ENCODE measurements around the gene ATG4D. TPM values are rescaled to one million over a fixed set of nuclear protein-coding genes. Genes with fewer than 3 reads are reported as not detected.
A peak's percentile ranks its signal among the peaks of the same experiment; 100 is the strongest.
"Not testable (repeated sequence)": the region's sequence is repeated elsewhere in the genome, so short reads cannot be mapped to it uniquely, and the experiment has no call there.

The ATG4D gene
- polyA plus RNA-seq, 3 donors = 12.0 to 23.0 (median 21.5) TPM

GRCh38 chr19:10566658-10567410 lies 23.1 kb downstream of the ATG4D start:
- H3K27ac ChIP-seq (ENCODE audit: low read depth, low read length) = peak overlapping the region; percentile 66
- WGBS, 3 donors = 50 to 64% (median 53%) methylated on average over 19 of the region's 19 CpGs

- H3K27ac ChIP-seq (ENCODE audit: low read depth, low read length) = peak overlapping the region; percentile 20
- WGBS, 3 donors = 23 to 49% (median 31%) methylated on average over 5 of the region's 5 CpGs
Observed at GRCh38 chr19:10567656-10568055, 24.0 kb downstream of the ATG4D start.

GRCh38 chr19:10568062-10568825 lies 24.5 kb downstream of the ATG4D start:
- H3K27ac ChIP-seq (ENCODE audit: low read depth, low read length) = peak overlapping the region; percentile 28
- 1 to 2% (median 2%) methylated on average over 43 to 51 of the region's 58 CpGs for WGBS, 3 donors

- 0% methylated on average over 53 to 70 of the region's 71 CpGs for WGBS, 3 donors
- H3K27ac ChIP-seq (ENCODE audit: low read depth, low read length) = peak within 1 kb of the TSS; percentile 28
Observed at GRCh38 chr19:10568826-10569651, 25.3 kb downstream of the ATG4D start, which contains the start of gene CDKN2D. Gene CDKN2D (minus strand): TSS chr19:10568979. CDS start chr19:10568653, 326 bp downstream.

- 85 to 93% (median 91%) methylated on average over 6 of the region's 6 CpGs for WGBS, 3 donors
- not testable (repeated sequence) for H3K27ac ChIP-seq (ENCODE audit: low read depth, low read length)
Observed at GRCh38 chr19:10573793-10574192, 30.1 kb downstream of the ATG4D start.

- H3K27ac ChIP-seq (ENCODE audit: low read depth, low read length) = no peak overlapping the region
- WGBS, 3 donors = 86 to 89% (median 88%) methylated on average over 8 of the region's 8 CpGs
Observed at GRCh38 chr19:10574462-10574861, 30.8 kb downstream of the ATG4D start.

GRCh38 chr19:10575011-10575716 lies 31.5 kb downstream of the ATG4D start:
- 77 to 94% (median 81%) methylated on average over 6 of the region's 6 CpGs for WGBS, 3 donors

GRCh38 chr19:10577951-10578350 lies 34.2 kb downstream of the ATG4D start:
- WGBS, 3 donors = 81 to 97% (median 82%) methylated on average over 6 of the region's 6 CpGs
- H3K27ac ChIP-seq (ENCODE audit: low read depth, low read length) = no peak overlapping the region

More at GRCh38 chr19:10575011-10575716, 31.5 kb downstream of the ATG4D start:
- no peak overlapping the region for H3K27ac ChIP-seq (ENCODE audit: low read depth, low read length)

- WGBS, 3 donors = 22 to 30% (median 23%) methylated on average over 31 of the region's 31 CpGs
- H3K27ac ChIP-seq (ENCODE audit: low read depth, low read length) = no peak overlapping the region
Observed at GRCh38 chr19:10580979-10581631, 37.4 kb downstream of the ATG4D start.

- no peak overlapping the region for H3K27ac ChIP-seq (ENCODE audit: low read depth, low read length)
- WGBS, 3 donors = 86 to 93% (median 86%) methylated on average over 13 of the region's 13 CpGs
Observed at GRCh38 chr19:10582091-10582490, 38.4 kb downstream of the ATG4D start.

GRCh38 chr19:10583036-10583776 lies 39.5 kb downstream of the ATG4D start:
- 81 to 85% (median 83%) methylated on average over 9 of the region's 9 CpGs for WGBS, 3 donors
- no peak overlapping the region for H3K27ac ChIP-seq (ENCODE audit: low read depth, low read length)

- 30 to 88% (median 86%) methylated on average over 6 of the region's 6 CpGs for WGBS, 3 donors
- H3K27ac ChIP-seq (ENCODE audit: low read depth, low read length) = no peak overlapping the region
Observed at GRCh38 chr19:10586396-10586795, 42.7 kb downstream of the ATG4D start.

- no peak within 1 kb of the TSS for H3K27ac ChIP-seq (ENCODE audit: low read depth, low read length)
- WGBS, 3 donors = 18 to 27% (median 22%) methylated on average over 29 to 35 of the region's 35 CpGs
Observed at GRCh38 chr19:10587022-10587838, 43.5 kb downstream of the ATG4D start, which contains the start of gene AP1M2. Gene AP1M2 (minus strand): TSS chr19:10587312. CDS start chr19:10587231, 81 bp downstream.

GRCh38 chr19:10587839-10588150 lies 44.1 kb downstream of the ATG4D start:
- 85 to 92% (median 92%) methylated on average over 2 of the region's 2 CpGs for WGBS, 3 donors
- no peak overlapping the region for H3K27ac ChIP-seq (ENCODE audit: low read depth, low read length)

- 94 to 96% (median 95%) methylated on average over 7 of the region's 7 CpGs for WGBS, 3 donors
Observed at GRCh38 chr19:10593148-10593547, 49.4 kb downstream of the ATG4D start.

More at GRCh38 chr19:10593148-10593547, 49.4 kb downstream of the ATG4D start:
- no peak overlapping the region for H3K27ac ChIP-seq (ENCODE audit: low read depth, low read length)
